ENCODE results near the gene FOXK1. TPM values are rescaled to one million over a fixed set of nuclear protein-coding genes. Genes with fewer than 3 reads are reported as not detected.
A peak's percentile ranks its signal among the peaks of the same experiment; 100 is the strongest.

The FOXK1 gene
- total and polyA plus RNA-seq, 2 of the 13 experiments (the other 11 are each of a cell fraction or from before 2014, with no cell fraction given), result 4.6 to 8.8 TPM

DNA sequence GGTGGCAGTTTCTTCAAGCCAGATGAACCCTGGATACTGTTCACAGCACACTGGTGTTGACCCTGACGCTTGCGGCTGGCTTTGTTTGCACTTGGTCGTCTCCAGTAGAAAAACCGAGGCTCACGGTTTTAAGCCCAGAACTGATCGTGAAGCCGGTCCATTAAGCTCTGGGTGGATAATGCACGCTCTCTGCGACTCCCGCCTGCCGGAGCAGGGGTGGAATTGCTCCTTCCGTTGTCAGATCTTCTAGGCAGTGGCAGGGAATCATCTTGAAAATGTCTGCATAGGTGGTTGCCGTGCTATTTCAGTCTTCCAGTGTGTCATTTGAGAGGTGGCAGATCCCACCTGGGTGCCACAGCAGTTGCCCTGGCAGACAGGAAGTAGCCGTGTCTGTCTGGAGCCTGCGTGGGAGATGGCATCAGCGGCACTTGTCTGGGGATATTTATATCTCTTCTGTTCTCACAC, 57.5 kb downstream of the FOXK1 start (continued):
- no peak for TF ChIP-seq ZNF557 (CRISPR knock-in tag; IDR thresholded peaks at IDR 0.05)
- TF ChIP-seq ZNF121 (CRISPR knock-in tag; IDR thresholded peaks at IDR 0.05), result no peak
- TF ChIP-seq, protein P1, sequence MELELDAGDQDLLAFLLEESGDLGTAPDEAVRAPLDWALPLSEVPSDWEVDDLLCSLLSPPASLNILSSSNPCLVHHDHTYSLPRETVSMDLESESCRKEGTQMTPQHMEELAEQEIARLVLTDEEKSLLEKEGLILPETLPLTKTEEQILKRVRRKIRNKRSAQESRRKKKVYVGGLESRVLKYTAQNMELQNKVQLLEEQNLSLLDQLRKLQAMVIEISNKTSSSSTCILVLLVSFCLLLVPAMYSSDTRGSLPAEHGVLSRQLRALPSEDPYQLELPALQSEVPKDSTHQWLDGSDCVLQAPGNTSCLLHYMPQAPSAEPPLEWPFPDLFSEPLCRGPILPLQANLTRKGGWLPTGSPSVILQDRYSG (CRISPR knock-in tag; IDR thresholded peaks at IDR 0.05), result no peak
- TF ChIP-seq ZNF552 (CRISPR knock-in tag; IDR thresholded peaks at IDR 0.05; ENCODE audit: borderline replicate concordance), result no peak
- TF ChIP-seq RBM39 (IDR thresholded peaks at IDR 0.05; ENCODE audit: low read depth, low read length, poor library complexity, severe bottlenecking), result no peak
- no peak for TF ChIP-seq ZNF251 (CRISPR knock-in tag; IDR thresholded peaks at IDR 0.05)
- no peak for TF ChIP-seq MAFK (conservative IDR thresholded peaks at IDR 0.05 in 1 of 2, IDR thresholded peaks at IDR 0.05 in 1 of 2; ENCODE audit: low read length in 2 of 2)
- TF ChIP-seq KMT2B (CRISPR knock-in tag; IDR thresholded peaks at IDR 0.05), result no peak
- TF ChIP-seq NR2F2 (IDR thresholded peaks at IDR 0.05; ENCODE audit: borderline replicate concordance, low read depth), result 0 out of 2 replicates have a peak, but pooled peaks have one; percentile 40
- TF ChIP-seq DPF2 (CRISPR knock-in tag; IDR thresholded peaks at IDR 0.05; ENCODE audit: borderline replicate concordance, low read depth), result 0 out of 2 replicates have a peak, but pooled peaks have one; percentile 35
- no peak for TF ChIP-seq NFAT5 (CRISPR knock-in tag; IDR thresholded peaks at IDR 0.05)
- TF ChIP-seq SNAPC2 (CRISPR knock-in tag; IDR thresholded peaks at IDR 0.05), result no peak
- TF ChIP-seq HES4 (CRISPR knock-in tag; IDR thresholded peaks at IDR 0.05; ENCODE audit: borderline replicate concordance), result no peak
- no peak for TF ChIP-seq SUZ12 (IDR thresholded peaks at IDR 0.05; ENCODE audit: low read depth, low read length)
- no peak for TF ChIP-seq MTF2 (CRISPR knock-in tag; IDR thresholded peaks at IDR 0.05; ENCODE audit: borderline replicate concordance)
- TF ChIP-seq, protein P2, sequence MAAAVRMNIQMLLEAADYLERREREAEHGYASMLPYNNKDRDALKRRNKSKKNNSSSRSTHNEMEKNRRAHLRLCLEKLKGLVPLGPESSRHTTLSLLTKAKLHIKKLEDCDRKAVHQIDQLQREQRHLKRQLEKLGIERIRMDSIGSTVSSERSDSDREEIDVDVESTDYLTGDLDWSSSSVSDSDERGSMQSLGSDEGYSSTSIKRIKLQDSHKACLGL (CRISPR knock-in tag; IDR thresholded peaks at IDR 0.05), result no peak
- TF ChIP-seq FOXA3 (CRISPR knock-in tag; IDR thresholded peaks at IDR 0.05), result peak; percentile 52; the same call in 1 of the 2 replicates
- TF ChIP-seq PITX1 (CRISPR knock-in tag; IDR thresholded peaks at IDR 0.05), result peak; percentile 30; the same call in 1 of the 2 replicates
- TF ChIP-seq, protein P3, sequence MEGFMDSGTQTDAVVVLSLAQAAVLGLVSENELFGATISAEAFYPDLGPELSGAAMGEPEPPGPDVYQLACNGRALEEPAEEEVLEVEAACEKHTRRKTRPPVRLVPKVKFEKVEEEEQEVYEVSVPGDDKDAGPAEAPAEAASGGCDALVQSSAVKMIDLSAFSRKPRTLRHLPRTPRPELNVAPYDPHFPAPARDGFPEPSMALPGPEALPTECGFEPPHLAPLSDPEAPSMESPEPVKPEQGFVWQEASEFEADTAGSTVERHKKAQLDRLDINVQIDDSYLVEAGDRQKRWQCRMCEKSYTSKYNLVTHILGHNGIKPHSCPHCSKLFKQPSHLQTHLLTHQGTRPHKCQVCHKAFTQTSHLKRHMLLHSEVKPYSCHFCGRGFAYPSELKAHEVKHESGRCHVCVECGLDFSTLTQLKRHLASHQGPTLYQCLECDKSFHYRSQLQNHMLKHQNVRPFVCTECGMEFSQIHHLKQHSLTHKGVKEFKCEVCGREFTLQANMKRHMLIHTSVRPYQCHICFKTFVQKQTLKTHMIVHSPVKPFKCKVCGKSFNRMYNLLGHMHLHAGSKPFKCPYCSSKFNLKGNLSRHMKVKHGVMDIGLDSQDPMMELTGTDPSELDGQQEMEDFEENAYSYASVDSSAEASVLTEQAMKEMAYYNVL (CRISPR knock-in tag; IDR thresholded peaks at IDR 0.05; ENCODE audit: borderline replicate concordance), result no peak
- TF ChIP-seq BHLHE40 (IDR thresholded peaks at IDR 0.05; ENCODE audit: low read length), result no peak
- TF ChIP-seq MYNN (CRISPR knock-in tag; IDR thresholded peaks at IDR 0.05; ENCODE audit: low read depth), result no peak
- no peak for TF ChIP-seq NKX3-1 (CRISPR knock-in tag; IDR thresholded peaks at IDR 0.05)
- no peak for TF ChIP-seq PHF20 (CRISPR knock-in tag; IDR thresholded peaks at IDR 0.05)
- no peak for TF ChIP-seq KDM1A (CRISPR knock-in tag; IDR thresholded peaks at IDR 0.05)

All from HepG2 (cell line).